SH-SY5Y (cell line): ENCODE data around the gene OOEP.

Experiments
- GATA2 ChIP-seq: IDR thresholded peaks from 2 replicates; pipeline ENCODE4 v1.6.1; 2011; ENCODE audit warnings: mild to moderate bottlenecking, low read depth, low read length
- GATA3 ChIP-seq: IDR thresholded peaks from 2 replicates; pipeline ENCODE4 v1.6.1; 2011; ENCODE audit warnings: low read depth, mild to moderate bottlenecking, low read length, moderate library complexity

DNA sequence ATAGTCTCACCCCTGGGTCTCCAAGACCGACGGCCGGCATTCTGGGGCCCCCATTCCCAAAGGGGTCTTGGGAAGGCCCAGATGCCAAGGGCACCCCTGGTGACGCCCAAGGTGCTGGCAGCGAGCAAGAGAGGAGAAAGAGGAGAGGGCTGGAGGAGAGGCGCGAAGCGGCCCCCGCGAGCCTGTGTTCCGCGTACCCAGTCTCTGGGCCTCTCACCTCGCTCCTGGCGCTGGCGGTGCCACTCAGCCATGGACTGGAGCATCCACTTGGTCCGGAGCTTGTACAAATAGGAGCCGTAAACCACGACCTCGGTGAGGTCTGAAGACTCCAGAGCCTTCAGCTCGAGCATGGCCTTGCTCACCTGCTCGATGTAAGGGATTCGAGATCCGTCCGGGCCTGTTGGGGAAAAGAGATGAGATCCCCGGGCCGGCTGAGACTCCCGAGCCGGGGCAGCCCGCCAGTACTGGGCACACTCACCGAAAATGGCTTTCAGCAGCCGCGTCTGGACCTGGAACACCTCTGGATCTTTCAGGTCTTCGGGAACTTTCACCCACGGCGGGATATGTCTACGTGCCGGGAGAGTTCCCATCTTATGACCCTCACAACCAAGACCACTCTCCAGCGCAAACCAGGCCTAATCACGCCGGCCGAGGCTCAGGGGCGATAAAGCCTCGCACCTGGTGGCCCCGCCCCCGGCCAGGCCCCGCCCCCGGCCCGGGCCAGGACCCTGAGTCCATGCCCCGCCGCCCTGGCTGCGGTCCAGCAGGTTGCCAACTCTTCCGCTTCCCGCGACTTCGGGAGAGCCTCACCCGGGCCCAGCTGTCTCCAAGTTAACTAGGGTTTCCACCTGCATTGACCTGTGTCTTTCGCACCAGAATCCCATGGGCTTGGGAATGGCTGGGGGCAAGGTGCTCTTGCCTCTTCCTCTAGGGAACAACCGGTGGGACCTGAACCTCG, 15.8 kb downstream of the OOEP start, which contains the start of gene DPPA5:
- TF ChIP-seq GATA3 (no peak), GATA2 (no peak)
